ENCODE measurements around the gene CHN2. TPM values are rescaled to one million over a fixed set of nuclear protein-coding genes. Genes with fewer than 3 reads are reported as not detected.

The CHN2 gene
- total RNA-seq, 1 donor from 2014 or later, result 0.50 TPM

DNA sequence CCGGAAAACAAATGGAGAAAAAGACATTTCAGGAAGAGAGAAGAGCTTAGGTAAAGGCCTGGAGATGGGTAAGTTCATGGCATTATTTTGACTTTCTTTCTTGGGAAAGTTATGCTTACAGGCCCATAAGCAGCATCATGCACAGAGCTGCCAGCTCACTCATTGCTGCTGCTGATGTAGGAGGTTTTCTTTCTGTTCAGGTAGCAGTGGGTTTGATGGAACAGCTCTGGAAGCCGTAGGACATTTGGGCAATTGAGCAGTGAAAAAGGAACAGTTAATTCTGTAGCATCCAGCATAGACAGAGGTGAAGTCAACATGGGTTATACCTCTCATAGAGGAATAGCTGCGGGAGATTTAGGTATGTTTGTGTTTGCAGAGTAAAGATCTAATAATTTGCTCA lies 3.3 kb downstream of the CHN2 start:
- TF ChIP-seq, protein P1, sequence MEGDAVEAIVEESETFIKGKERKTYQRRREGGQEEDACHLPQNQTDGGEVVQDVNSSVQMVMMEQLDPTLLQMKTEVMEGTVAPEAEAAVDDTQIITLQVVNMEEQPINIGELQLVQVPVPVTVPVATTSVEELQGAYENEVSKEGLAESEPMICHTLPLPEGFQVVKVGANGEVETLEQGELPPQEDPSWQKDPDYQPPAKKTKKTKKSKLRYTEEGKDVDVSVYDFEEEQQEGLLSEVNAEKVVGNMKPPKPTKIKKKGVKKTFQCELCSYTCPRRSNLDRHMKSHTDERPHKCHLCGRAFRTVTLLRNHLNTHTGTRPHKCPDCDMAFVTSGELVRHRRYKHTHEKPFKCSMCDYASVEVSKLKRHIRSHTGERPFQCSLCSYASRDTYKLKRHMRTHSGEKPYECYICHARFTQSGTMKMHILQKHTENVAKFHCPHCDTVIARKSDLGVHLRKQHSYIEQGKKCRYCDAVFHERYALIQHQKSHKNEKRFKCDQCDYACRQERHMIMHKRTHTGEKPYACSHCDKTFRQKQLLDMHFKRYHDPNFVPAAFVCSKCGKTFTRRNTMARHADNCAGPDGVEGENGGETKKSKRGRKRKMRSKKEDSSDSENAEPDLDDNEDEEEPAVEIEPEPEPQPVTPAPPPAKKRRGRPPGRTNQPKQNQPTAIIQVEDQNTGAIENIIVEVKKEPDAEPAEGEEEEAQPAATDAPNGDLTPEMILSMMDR (IDR thresholded peaks at IDR 0.05), result no peak
- Mint-ChIP-seq H3K27me3 (ENCODE audit: low read depth) (peaks cover 29% of the 10 kb centered on the region), H3K36me3 (ENCODE audit: low read depth) (no peaks in the 10 kb centered on the region), H3K27ac (ENCODE audit: unreplicated experiment) (no peak overlapping the region), H3K4me3 (ENCODE audit: unreplicated experiment) (no peak overlapping the region), H3K9me3 (ENCODE audit: low read depth) (no peaks in the 10 kb centered on the region), H3K4me1 (ENCODE audit: low read depth) (peaks cover 10% of the 10 kb centered on the region)
- no peak for DNase-seq (ENCODE audit: low spot score)

DNA sequence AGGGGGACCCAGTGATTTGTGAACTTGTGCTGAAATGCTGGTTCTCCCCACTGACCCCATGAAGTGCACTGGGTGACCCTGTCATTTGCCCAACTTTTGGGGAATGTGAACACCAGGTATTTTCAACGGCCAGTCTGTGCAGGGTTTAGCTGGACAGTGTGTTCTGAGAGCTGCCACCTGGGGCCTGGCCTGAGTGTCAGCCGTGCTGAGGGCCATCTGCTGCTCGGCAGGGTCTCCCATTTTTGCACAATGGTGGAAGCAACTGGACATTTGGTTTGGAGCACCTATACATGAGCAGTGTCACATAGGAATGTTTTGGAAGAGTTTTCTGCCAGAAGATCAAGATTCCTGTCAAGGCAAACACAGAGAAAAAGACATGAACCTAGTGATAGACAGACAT lies 5.2 kb downstream of the CHN2 start:
- H3K4me3 Mint-ChIP-seq (ENCODE audit: unreplicated experiment), result no peak overlapping the region
- no peak overlapping the region for H3K27ac Mint-ChIP-seq (ENCODE audit: unreplicated experiment)

GRCh38 chr7:29202651-29203069 lies 8.1 kb downstream of the CHN2 start:
- no peaks in the 10 kb centered on the region for H3K4me1 Mint-ChIP-seq (ENCODE audit: low read depth)

More for the DNA sequence above, 5.2 kb downstream of the CHN2 start:
- Mint-ChIP-seq H3K4me1 (ENCODE audit: low read depth) (peaks cover 4% of the 10 kb centered on the region), H3K36me3 (ENCODE audit: low read depth) (no peaks in the 10 kb centered on the region), H3K9me3 (ENCODE audit: low read depth) (no peaks in the 10 kb centered on the region), H3K27me3 (ENCODE audit: low read depth) (peaks cover 20% of the 10 kb centered on the region)
- TF ChIP-seq, protein P1 (IDR thresholded peaks at IDR 0.05), result no peak
- no peak for DNase-seq (ENCODE audit: low spot score)

GRCh38 chr7:29204491-29205272 lies 10.1 kb downstream of the CHN2 start:
- Mint-ChIP-seq H3K9me3 (ENCODE audit: low read depth) (no peaks in the 10 kb centered on the region), H3K27ac (ENCODE audit: unreplicated experiment) (no peak overlapping the region)
- TF ChIP-seq, protein P1 (IDR thresholded peaks at IDR 0.05), result no peak

More at GRCh38 chr7:29202651-29203069, 8.1 kb downstream of the CHN2 start:
- H3K36me3 Mint-ChIP-seq (ENCODE audit: low read depth), result no peaks in the 10 kb centered on the region
- no peak overlapping the region for H3K27ac Mint-ChIP-seq (ENCODE audit: unreplicated experiment)
- H3K4me3 Mint-ChIP-seq (ENCODE audit: unreplicated experiment), result no peak overlapping the region
- DNase-seq (ENCODE audit: low spot score), result no peak
- H3K9me3 Mint-ChIP-seq (ENCODE audit: low read depth), result no peaks in the 10 kb centered on the region
- peaks cover 3% of the 10 kb centered on the region for H3K27me3 Mint-ChIP-seq (ENCODE audit: low read depth)
- TF ChIP-seq, protein P1 (IDR thresholded peaks at IDR 0.05), result no peak

GRCh38 chr7:29207162-29207801 lies 12.7 kb downstream of the CHN2 start:
- TF ChIP-seq, protein P1 (IDR thresholded peaks at IDR 0.05), result no peak
- no peak overlapping the region for H3K27ac Mint-ChIP-seq (ENCODE audit: unreplicated experiment)
- H3K4me1 Mint-ChIP-seq (ENCODE audit: low read depth), result no peaks in the 10 kb centered on the region
- no peak overlapping the region for H3K4me3 Mint-ChIP-seq (ENCODE audit: unreplicated experiment)
- no peaks in the 10 kb centered on the region for H3K27me3 Mint-ChIP-seq (ENCODE audit: low read depth)
- H3K9me3 Mint-ChIP-seq (ENCODE audit: low read depth), result no peaks in the 10 kb centered on the region
- no peak for DNase-seq (ENCODE audit: low spot score)
- no peaks in the 10 kb centered on the region for H3K36me3 Mint-ChIP-seq (ENCODE audit: low read depth)

More at GRCh38 chr7:29204491-29205272, 10.1 kb downstream of the CHN2 start:
- Mint-ChIP-seq H3K4me1 (ENCODE audit: low read depth) (no peaks in the 10 kb centered on the region), H3K36me3 (ENCODE audit: low read depth) (no peaks in the 10 kb centered on the region), H3K4me3 (ENCODE audit: unreplicated experiment) (no peak overlapping the region), H3K27me3 (ENCODE audit: low read depth) (no peaks in the 10 kb centered on the region)
- DNase-seq (ENCODE audit: low spot score), result no peak
